AG04450 (cell line): ENCODE measurements around the gene TUBB. TPM values are rescaled to one million over a fixed set of nuclear protein-coding genes. Genes with fewer than 3 reads are reported as not detected.

Experiments
- CTCF ChIA-PET: fragments of 300-600, 350-600 bp; formaldehyde crosslinking; extraction: SDS; loops from one replicate; lab custom pipeline; 2022; ENCODE audit warnings: antibody characterized with exemption, inconsistent platforms; lab: Charles Lee
- POLR2A ChIA-PET: fragments of 350-600 bp; formaldehyde crosslinking; extraction: SDS; loops from one replicate; lab custom pipeline; 2021; ENCODE audit warnings: antibody characterized with exemption, inconsistent platforms; lab: Yijun Ruan, JAX
- DNase-seq: peaks from one replicate; pipeline ENCODE4 v3.0.0-alpha.2; 2011; ENCODE audit warnings: low read depth, low spot score
- H3K27ac ChIP-seq: one replicate; pipeline ENCODE4 v1.5.1; 2012; ENCODE audit warnings: low read depth, low read length, control low read depth
- H3K27me3 ChIP-seq: one replicate; pipeline ENCODE4 v1.6.0; 2012; ENCODE audit warnings: low read length; ENCODE audit not compliant: control insufficient read depth, insufficient read depth
- H3K4me3 ChIP-seq: 2 replicates; pipeline ENCODE4 v1.5.1; 2011; ENCODE audit warnings: mild to moderate bottlenecking, low read depth, low read length, control low read depth
- H3K9me3 ChIP-seq: 2 replicates; pipeline ENCODE4 v1.5.1; 2012; ENCODE audit warnings: low read length; ENCODE audit not compliant: control insufficient read depth, insufficient read depth
- CTCF ChIP-seq: IDR thresholded peaks from 2 replicates; pipeline ENCODE4 v1.5.1; 2011; ENCODE audit warnings: low read depth, low read length, control low read depth, inconsistent platforms
- polyA plus RNA-seq: library from polyadenylated mRNA; depleted of rRNA; stranded (reverse); fragments of >200 nt; gene quantifications from 2 replicates; pipeline ENCODE4 v1.2.3, GENCODE V29; 2011

Gene TUBB
- polyA plus RNA-seq, 1 experiment: 1,457 TPM

GRCh38 chr6:30748851-30749540 is 28.8 kb downstream of the TUBB start:
- Histone ChIP-seq H3K4me3 (no peak overlapping the region), H3K27ac (peak overlapping the region; percentile 52), H3K9me3 (no peaks in the 10 kb centered on the region; the same call in 1 of the 2 replicates), H3K27me3 (no peaks in the 10 kb centered on the region)
- no peak for DNase-seq
- no peak for TF ChIP-seq CTCF
- ChIA-PET POLR2A (interaction anchor here (0.8 to 1.0 kb wide), 2 partner anchors 22 to 71 kb away, joined by 3 to 4 read pairs; no protein-coding TSS in a partner anchor), CTCF (interaction anchor here (0.5 to 1.1 kb wide), 2 partner anchors 73 to 98 kb away, joined by 3 read pairs; no protein-coding TSS in a partner anchor)

GRCh38 chr6:30749554-30750378 is 29.6 kb downstream of the TUBB start:
- Histone ChIP-seq H3K27me3 (no peaks in the 10 kb centered on the region), H3K27ac (peak overlapping the region; percentile 31), H3K9me3 (no peaks in the 10 kb centered on the region; the same call in 1 of the 2 replicates), H3K4me3 (no peak overlapping the region)
- no peak for DNase-seq
- ChIA-PET CTCF (interaction anchor here (0.5 to 1.1 kb wide), 3 partner anchors 72 to 164 kb away, joined by 3 to 5 read pairs (median 3); no protein-coding TSS in a partner anchor), POLR2A (interaction anchor here (1.0 kb wide), 1 partner anchor 70 kb away, joined by 4 read pairs; no protein-coding TSS in a partner anchor)
- TF ChIP-seq CTCF: no peak

GRCh38 chr6:30750379-30750668 is 30.2 kb downstream of the TUBB start:
- ChIA-PET POLR2A (no interaction called here), CTCF (interaction anchor here (0.6 kb wide), 1 partner anchor 163 kb away, joined by 5 read pairs; no protein-coding TSS in a partner anchor)
- Histone ChIP-seq H3K4me3 (no peak overlapping the region), H3K27me3 (no peaks in the 10 kb centered on the region), H3K27ac (peak overlapping the region; percentile 31), H3K9me3 (no peaks in the 10 kb centered on the region)
- TF ChIP-seq CTCF: no peak
- DNase-seq: no peak

- POLR2A ChIA-PET: interaction anchor here (0.5 to 2.5 kb wide), 18 partner anchors 8 to 795 kb away, joined by 3 to 49 read pairs (median 6); partner anchors contain the start of genes FLOT1, IER3, MDC1 and NFKBIL1
- CTCF ChIA-PET: interaction anchor here (0.5 to 1.7 kb wide), 9 partner anchors 9 to 318 kb away, joined by 3 to 12 read pairs (median 4); no protein-coding TSS in a partner anchor
- Histone ChIP-seq H3K27ac (peak overlapping the region; percentile 99), H3K27me3 (no peaks in the 10 kb centered on the region), H3K4me3 (no peak overlapping the region), H3K9me3 (no peaks in the 10 kb centered on the region)
- TF ChIP-seq CTCF: 0 out of 2 replicates have a peak, but pooled peaks have one; percentile 13
- DNase-seq: peak; percentile 99
Observed at GRCh38 chr6:30752157-30752927, 32.2 kb downstream of the TUBB start.
